IPS DF 6.9 (cell line): ENCODE results near the gene GLT6D1.

Source experiments
- DNase-seq: peaks from one replicate; pipeline ENCODE4 v3.0.0-alpha.2; 2013; ENCODE audit warnings: low read depth, low spot score
- H3K27ac ChIP-seq: one replicate; pipeline ENCODE4 v1.5.1; 2013; ENCODE audit warnings: low read length, control low read depth
- H3K27me3 ChIP-seq: 2 replicates; pipeline ENCODE4 v1.6.1; 2013; ENCODE audit warnings: mild to moderate bottlenecking, low read length; ENCODE audit not compliant: control insufficient read depth, insufficient read depth
- H3K36me3 ChIP-seq: 2 replicates; pipeline ENCODE4 v1.6.1; 2013; ENCODE audit warnings: low read length; ENCODE audit not compliant: control insufficient read depth, insufficient read depth
- H3K4me1 ChIP-seq: 2 replicates; pipeline ENCODE4 v1.6.1; 2013; ENCODE audit warnings: low read length; ENCODE audit not compliant: control insufficient read depth, insufficient read depth
- H3K4me3 ChIP-seq: 2 replicates; pipeline ENCODE4 v1.5.1; 2013; ENCODE audit warnings: mild to moderate bottlenecking, low read length
- H3K9me3 ChIP-seq: 2 replicates; pipeline ENCODE4 v1.6.1; 2013; ENCODE audit warnings: low read length, inconsistent platforms; ENCODE audit not compliant: control insufficient read depth, insufficient read depth
- WGBS: extraction: QIAGEN DNeasy Blood & Tissue Kit; methylation state at CpG from one replicate; pipeline ENCODE4 v1.1.7; 2013; ENCODE audit warnings: mixed read lengths, missing lambda C conversion rate; ENCODE audit not compliant: insufficient read length, insufficient coverage; 5-methylcytosine and 5-hydroxymethylcytosine counted together

GLT6D1 gene

DNA sequence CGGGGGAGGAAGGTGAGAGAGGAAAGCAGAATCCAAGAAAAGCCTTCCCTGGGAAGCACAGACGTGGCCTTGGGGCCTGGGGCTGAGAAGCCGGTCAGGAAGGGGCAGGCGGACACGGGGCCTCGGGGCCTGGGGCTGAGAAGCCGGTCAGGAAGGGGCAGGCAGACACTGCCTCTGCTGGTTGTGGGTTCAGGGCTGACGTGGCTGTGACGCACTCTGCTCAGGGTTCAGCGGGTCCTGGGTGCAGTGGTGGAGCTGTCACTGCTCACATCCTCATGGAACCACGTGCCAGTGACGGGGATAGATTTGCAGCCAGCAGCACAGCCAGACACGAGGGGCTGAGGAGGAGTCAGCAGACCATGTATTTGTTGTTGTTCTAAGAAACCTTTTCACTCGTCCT, 65.0 kb downstream of the GLT6D1 start:
- H3K4me1 ChIP-seq, result no peaks in the 10 kb centered on the region
- DNase-seq, result no peak
- H3K27me3 ChIP-seq, result no peaks in the 10 kb centered on the region
- H3K27ac ChIP-seq, result no peak overlapping the region
- H3K4me3 ChIP-seq, result no peak overlapping the region
- WGBS, result no CpG with 5 or more reads among the region's 14 CpGs
- H3K36me3 ChIP-seq, result no peaks in the 10 kb centered on the region
- no peaks in the 10 kb centered on the region for H3K9me3 ChIP-seq
